SK-N-SH (cell line): ENCODE results near the gene SLC25A47. TPM values are rescaled to one million over a fixed set of nuclear protein-coding genes. Genes with fewer than 3 reads are reported as not detected.

Source experiments
- CTCF ChIA-PET: fragments of 300-600, 350-600 bp; formaldehyde crosslinking; extraction: SDS; loops from one replicate; lab custom pipeline; 2021; lab: Yijun Ruan, JAX
- POLR2A ChIA-PET: fragments of 350-600 bp; sonication (Branson Sonifier 250); formaldehyde crosslinking; extraction: SDS; loops from one replicate; lab custom pipeline; 2020; ENCODE audit warnings: antibody characterized with exemption, inconsistent platforms; lab: Yijun Ruan, JAX
- DNase-seq: peaks from one replicate; pipeline ENCODE4 v3.0.0; 2012
- H2AFZ ChIP-seq: fragments of 200-600 bp; sonication (generic); 2 replicates; pipeline ENCODE4 v1.8.1; 2016; ENCODE audit warnings: antibody characterized with exemption, mild to moderate bottlenecking, low read depth
- H3F3A ChIP-seq: fragments of 200-600 bp; sonication (generic); replicated peaks from 2 replicates; pipeline ENCODE3; 2016; ENCODE audit warnings: antibody characterized with exemption, mild to moderate bottlenecking; ENCODE audit not compliant: insufficient read depth
- H3K27ac ChIP-seq, 2 experiments: fragments of 200-500 bp in 1 of 2; fragments of 200-600 bp in 1 of 2; sonication (Bioruptor generic) in 1 of 2; sonication (generic), shearing (Covaris generic) in 1 of 2; 2 replicates each; pipeline versions ENCODE4 v1.5.1 to v1.6.1; 2014 to 2016; ENCODE audit warnings: low read depth in 2 of 2, inconsistent platforms in 1 of 2, low read length in 1 of 2, mild to moderate bottlenecking in 1 of 2, mixed read lengths in 1 of 2
- H3K27me3 ChIP-seq: fragments of 200-600 bp; sonication (generic), shearing (Covaris generic); 2 replicates; pipeline ENCODE4 v1.6.1; 2016; ENCODE audit warnings: mixed run types; ENCODE audit not compliant: insufficient read depth
- H3K36me3 ChIP-seq, 2 experiments: fragments of 200-500 bp in 1 of 2; fragments of 200-600 bp in 1 of 2; sonication (Bioruptor generic) in 1 of 2; sonication (generic) in 1 of 2; replicated peaks in 1 of 2; 2 replicates each; pipeline versions ENCODE3 to v1.5.1; 2014 to 2016; ENCODE audit warnings: low read length in 1 of 2, mild to moderate bottlenecking in 1 of 2; ENCODE audit not compliant: insufficient read depth in 2 of 2, control insufficient read depth in 1 of 2
- H3K4me1 ChIP-seq, 2 experiments: fragments of 200-500 bp in 1 of 2; fragments of 200-600 bp in 1 of 2; sonication (Bioruptor generic) in 1 of 2; sonication (generic), shearing (Covaris generic) in 1 of 2; 2 replicates each; pipeline versions ENCODE4 v1.5.1 to v1.6.1; 2014 to 2016; ENCODE audit warnings: low read depth in 1 of 2, low read length in 1 of 2, mixed run types in 1 of 2; ENCODE audit not compliant: insufficient read depth in 2 of 2, control insufficient read depth in 1 of 2
- H3K4me2 ChIP-seq: fragments of 200-600 bp; sonication (generic), shearing (Covaris generic); 2 replicates; pipeline ENCODE4 v1.6.1; 2017; ENCODE audit warnings: mixed run types
- H3K4me3 ChIP-seq, 2 experiments: fragments of 200-500 bp in 1 of 2; fragments of 200-600 bp in 1 of 2; sonication (Bioruptor generic) in 1 of 2; sonication (generic), shearing (Covaris generic) in 1 of 2; 2 replicates each; pipeline versions ENCODE4 v1.5.1 to v1.8.1; 2014 to 2016; ENCODE audit warnings: low read depth in 2 of 2, inconsistent platforms in 1 of 2, low read length in 1 of 2, mild to moderate bottlenecking in 1 of 2, mixed read lengths in 1 of 2, moderate library complexity in 1 of 2
- H3K79me2 ChIP-seq: fragments of 200-600 bp; sonication (generic); 2 replicates; pipeline ENCODE4 v1.8.1; 2017; ENCODE audit warnings: mild to moderate bottlenecking; ENCODE audit not compliant: insufficient read depth
- H3K9ac ChIP-seq: fragments of 200-600 bp; sonication (generic); 2 replicates; pipeline ENCODE4 v1.6.1; 2017; ENCODE audit warnings: mixed run types
- H3K9me2 ChIP-seq: fragments of 200-600 bp; sonication (generic); 2 replicates; pipeline ENCODE4 v1.6.1; 2017; ENCODE audit warnings: mixed run types
- H3K9me3 ChIP-seq: fragments of 200-600 bp; sonication (generic); 2 replicates; pipeline ENCODE4 v1.6.1; 2017; ENCODE audit warnings: mixed run types, mild to moderate bottlenecking, moderate library complexity
- H4K20me1 ChIP-seq: fragments of 200-600 bp; sonication (generic); 2 replicates; pipeline ENCODE4 v1.6.1; 2017; ENCODE audit warnings: mild to moderate bottlenecking, mixed run types; ENCODE audit not compliant: insufficient read depth
- CHD2 ChIP-seq: fragments of 150-350 bp; IDR thresholded peaks from 2 replicates; pipeline ENCODE4 v1.6.1; 2018; ENCODE audit warnings: low read length; ENCODE audit not compliant: partially characterized antibody
- EP300 ChIP-seq, 2 experiments: IDR thresholded peaks; 2 replicates each; pipeline versions ENCODE4 v1.4.0 to v1.6.1; 2012; ENCODE audit warnings: borderline replicate concordance in 1 of 2, low read depth in 1 of 2, low read length in 1 of 2
- EZH2phosphoT487 ChIP-seq: fragments of 200-600 bp; sonication (generic); IDR thresholded peaks from 2 replicates; pipeline ENCODE4 v1.6.1; 2017; ENCODE audit warnings: low read depth, mixed run types, mild to moderate bottlenecking, antibody characterized with exemption, moderate library complexity, borderline replicate concordance
- FOSL2 ChIP-seq: IDR thresholded peaks from 2 replicates; pipeline ENCODE4 v1.4.0; 2012; ENCODE audit warnings: low read depth, mild to moderate bottlenecking, moderate library complexity, borderline replicate concordance
- FOXJ3 ChIP-seq: sonication (generic); formaldehyde crosslinking; IDR thresholded peaks from 2 replicates; pipeline ENCODE4 v1.5.1; 2020; ENCODE audit warnings: mild to moderate bottlenecking, missing genetic modification reagents
- GABPA ChIP-seq: IDR thresholded peaks from 2 replicates; pipeline ENCODE4 v1.4.0; 2012; ENCODE audit warnings: low read depth, mild to moderate bottlenecking
- MXI1 ChIP-seq: IDR thresholded peaks from 2 replicates; pipeline ENCODE4 v1.6.1; 2012; ENCODE audit warnings: mild to moderate bottlenecking, low read depth, low read length, improper control_type of control experiment
- NRF1 ChIP-seq: IDR thresholded peaks from 2 replicates; pipeline ENCODE4 v1.6.1; 2012; ENCODE audit warnings: low read depth, mild to moderate bottlenecking, low read length
- POLR2AphosphoS5 ChIP-seq: IDR thresholded peaks from 2 replicates; pipeline ENCODE4 v1.6.1; 2012; ENCODE audit warnings: low read depth, low read length
- RCOR1 ChIP-seq: fragments of 150-350 bp; IDR thresholded peaks from 2 replicates; pipeline ENCODE4 v1.6.1; 2017; ENCODE audit warnings: antibody characterized with exemption, low read length
- RFX5 ChIP-seq: IDR thresholded peaks from 2 replicates; pipeline ENCODE4 v1.6.1; 2012; ENCODE audit warnings: mild to moderate bottlenecking, improper control_type of control experiment, low read length
- SIN3A ChIP-seq: IDR thresholded peaks from 2 replicates; pipeline ENCODE4 v1.6.1; 2012; ENCODE audit warnings: low read depth, mild to moderate bottlenecking, low read length, moderate library complexity, borderline replicate concordance
- SMC3 ChIP-seq: IDR thresholded peaks from 2 replicates; pipeline ENCODE4 v1.6.1; 2012; ENCODE audit warnings: low read depth, low read length, improper control_type of control experiment
- TCF12 ChIP-seq: IDR thresholded peaks from 2 replicates; pipeline ENCODE4 v1.4.0; 2012
- WGBS: methylation state at CpG from one replicate; pipeline ENCODE4 v1.1.6; 2017; ENCODE audit warnings: low lambda C conversion rate; 5-methylcytosine and 5-hydroxymethylcytosine counted together
- polyA plus RNA-seq, 3 experiments: library from polyadenylated mRNA; depleted of rRNA; stranded (reverse); fragments of >200 nt; gene quantifications; 2 replicates each; pipeline ENCODE4 v1.2.3, GENCODE V29; 2012
- TF ChIP-seq, protein P1 (sequence below): IDR thresholded peaks from 2 replicates; pipeline ENCODE4 v1.4.0; 2012; ENCODE audit warnings: low read depth, borderline replicate concordance
- TF ChIP-seq, protein P2 (sequence below): fragments of 200-600 bp; sonication (generic); IDR thresholded peaks from 2 replicates; pipeline ENCODE4 v1.6.1; 2017; ENCODE audit warnings: antibody characterized with exemption, mild to moderate bottlenecking, moderate library complexity
- TF ChIP-seq, protein P3 (sequence below): IDR thresholded peaks from 2 replicates; pipeline ENCODE4; 2012
- TF ChIP-seq, protein P4 (sequence below): fragments of 150-350 bp; IDR thresholded peaks from 2 replicates; pipeline ENCODE4 v1.6.1; 2017; ENCODE audit warnings: antibody characterized with exemption, low read length, low read depth, borderline replicate concordance
- TF ChIP-seq, protein P5 (sequence below): fragments of 150-350 bp; IDR thresholded peaks from 2 replicates; pipeline ENCODE4 v1.6.1; 2016; ENCODE audit warnings: mild to moderate bottlenecking, low read depth, low read length

The SLC25A47 gene
- polyA plus RNA-seq, 1 of the 3 experiments (the other 2 are of a cell fraction): not detected

DNA sequence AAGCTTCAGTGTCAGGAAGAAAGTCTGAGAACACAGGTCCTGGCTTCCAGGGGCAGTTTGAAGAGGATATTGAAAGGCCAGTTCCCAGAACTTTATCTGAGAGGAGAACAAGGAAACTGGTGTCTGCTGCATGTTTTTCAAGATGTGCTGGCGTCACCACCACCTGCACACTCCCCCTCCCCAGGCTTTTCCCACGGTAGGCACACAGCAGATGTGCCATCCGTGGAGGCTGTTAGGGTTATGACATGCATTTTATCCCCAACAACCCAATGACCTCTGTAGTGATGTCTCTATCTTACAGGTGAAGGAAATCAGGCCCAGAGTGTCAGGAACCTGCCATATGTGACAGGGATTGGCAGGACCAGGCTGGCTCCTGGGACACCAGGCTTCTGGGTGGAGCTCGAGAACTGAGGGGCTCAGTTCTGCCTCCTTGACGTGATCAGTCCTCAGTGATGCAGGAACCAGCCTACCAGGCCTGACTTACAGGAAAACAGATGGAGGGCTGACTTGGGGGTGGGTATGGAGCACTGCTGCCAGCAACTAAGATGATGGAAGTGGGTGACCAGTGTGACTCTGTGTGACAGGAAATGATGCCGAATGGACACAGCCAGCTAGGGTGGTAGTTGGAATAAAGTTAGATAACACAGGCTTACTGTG lies 16.8 kb downstream of the SLC25A47 start:
- no peak overlapping the region for H3K4me3 ChIP-seq
- no peaks in the 10 kb centered on the region for H4K20me1 ChIP-seq
- no peak overlapping the region for H3K9ac ChIP-seq
- H3K9me2 ChIP-seq: no peaks in the 10 kb centered on the region
- no peaks in the 10 kb centered on the region for H3K9me3 ChIP-seq
- POLR2A ChIA-PET: no interaction called here
- CTCF ChIA-PET: interaction anchor here (1.3 kb wide), 1 partner anchor 53 kb away, joined by 4 read pairs; no protein-coding TSS in a partner anchor
- H3K27ac ChIP-seq: no peak overlapping the region
- H3K4me1 ChIP-seq: peaks cover 0 to 5% of the 10 kb centered on the region in 2 experiments; a peak in 1 of 4 replicates
- no peak overlapping the region for H3K4me2 ChIP-seq
- H3K27me3 ChIP-seq: no peaks in the 10 kb centered on the region
- peaks cover 3% of the 10 kb centered on the region for H3F3A ChIP-seq
- H3K36me3 ChIP-seq: peaks cover 20 to 25% of the 10 kb centered on the region in 2 experiments
- DNase-seq: no peak
- 81% methylated on average over 5 of the region's 6 CpGs for WGBS
- no peak overlapping the region for H2AFZ ChIP-seq
- TF ChIP-seq, protein P1, sequence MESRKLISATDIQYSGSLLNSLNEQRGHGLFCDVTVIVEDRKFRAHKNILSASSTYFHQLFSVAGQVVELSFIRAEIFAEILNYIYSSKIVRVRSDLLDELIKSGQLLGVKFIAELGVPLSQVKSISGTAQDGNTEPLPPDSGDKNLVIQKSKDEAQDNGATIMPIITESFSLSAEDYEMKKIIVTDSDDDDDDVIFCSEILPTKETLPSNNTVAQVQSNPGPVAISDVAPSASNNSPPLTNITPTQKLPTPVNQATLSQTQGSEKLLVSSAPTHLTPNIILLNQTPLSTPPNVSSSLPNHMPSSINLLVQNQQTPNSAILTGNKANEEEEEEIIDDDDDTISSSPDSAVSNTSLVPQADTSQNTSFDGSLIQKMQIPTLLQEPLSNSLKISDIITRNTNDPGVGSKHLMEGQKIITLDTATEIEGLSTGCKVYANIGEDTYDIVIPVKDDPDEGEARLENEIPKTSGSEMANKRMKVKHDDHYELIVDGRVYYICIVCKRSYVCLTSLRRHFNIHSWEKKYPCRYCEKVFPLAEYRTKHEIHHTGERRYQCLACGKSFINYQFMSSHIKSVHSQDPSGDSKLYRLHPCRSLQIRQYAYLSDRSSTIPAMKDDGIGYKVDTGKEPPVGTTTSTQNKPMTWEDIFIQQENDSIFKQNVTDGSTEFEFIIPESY: no peak
- TF ChIP-seq EP300 (IDR thresholded peaks at IDR 0.05; ENCODE audit: borderline replicate concordance in 1 of 2, low read depth in 1 of 2, low read length in 1 of 2) (no peak), FOXJ3 (CRISPR knock-in tag) (no peak), EZH2phosphoT487 (no peak), RCOR1 (no peak), CHD2 (no peak), SIN3A (no peak), FOSL2 (no peak), NRF1 (no peak), POLR2AphosphoS5 (no peak), TCF12 (no peak), RFX5 (no peak), SMC3 (no peak), GABPA (no peak), MXI1 (no peak)
- TF ChIP-seq, protein P2, sequence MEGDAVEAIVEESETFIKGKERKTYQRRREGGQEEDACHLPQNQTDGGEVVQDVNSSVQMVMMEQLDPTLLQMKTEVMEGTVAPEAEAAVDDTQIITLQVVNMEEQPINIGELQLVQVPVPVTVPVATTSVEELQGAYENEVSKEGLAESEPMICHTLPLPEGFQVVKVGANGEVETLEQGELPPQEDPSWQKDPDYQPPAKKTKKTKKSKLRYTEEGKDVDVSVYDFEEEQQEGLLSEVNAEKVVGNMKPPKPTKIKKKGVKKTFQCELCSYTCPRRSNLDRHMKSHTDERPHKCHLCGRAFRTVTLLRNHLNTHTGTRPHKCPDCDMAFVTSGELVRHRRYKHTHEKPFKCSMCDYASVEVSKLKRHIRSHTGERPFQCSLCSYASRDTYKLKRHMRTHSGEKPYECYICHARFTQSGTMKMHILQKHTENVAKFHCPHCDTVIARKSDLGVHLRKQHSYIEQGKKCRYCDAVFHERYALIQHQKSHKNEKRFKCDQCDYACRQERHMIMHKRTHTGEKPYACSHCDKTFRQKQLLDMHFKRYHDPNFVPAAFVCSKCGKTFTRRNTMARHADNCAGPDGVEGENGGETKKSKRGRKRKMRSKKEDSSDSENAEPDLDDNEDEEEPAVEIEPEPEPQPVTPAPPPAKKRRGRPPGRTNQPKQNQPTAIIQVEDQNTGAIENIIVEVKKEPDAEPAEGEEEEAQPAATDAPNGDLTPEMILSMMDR: no peak
- TF ChIP-seq, protein P3, sequence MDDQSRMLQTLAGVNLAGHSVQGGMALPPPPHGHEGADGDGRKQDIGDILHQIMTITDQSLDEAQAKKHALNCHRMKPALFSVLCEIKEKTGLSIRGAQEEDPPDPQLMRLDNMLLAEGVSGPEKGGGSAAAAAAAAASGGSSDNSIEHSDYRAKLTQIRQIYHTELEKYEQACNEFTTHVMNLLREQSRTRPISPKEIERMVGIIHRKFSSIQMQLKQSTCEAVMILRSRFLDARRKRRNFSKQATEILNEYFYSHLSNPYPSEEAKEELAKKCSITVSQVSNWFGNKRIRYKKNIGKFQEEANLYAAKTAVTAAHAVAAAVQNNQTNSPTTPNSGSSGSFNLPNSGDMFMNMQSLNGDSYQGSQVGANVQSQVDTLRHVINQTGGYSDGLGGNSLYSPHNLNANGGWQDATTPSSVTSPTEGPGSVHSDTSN: no peak
- TF ChIP-seq, protein P4, sequence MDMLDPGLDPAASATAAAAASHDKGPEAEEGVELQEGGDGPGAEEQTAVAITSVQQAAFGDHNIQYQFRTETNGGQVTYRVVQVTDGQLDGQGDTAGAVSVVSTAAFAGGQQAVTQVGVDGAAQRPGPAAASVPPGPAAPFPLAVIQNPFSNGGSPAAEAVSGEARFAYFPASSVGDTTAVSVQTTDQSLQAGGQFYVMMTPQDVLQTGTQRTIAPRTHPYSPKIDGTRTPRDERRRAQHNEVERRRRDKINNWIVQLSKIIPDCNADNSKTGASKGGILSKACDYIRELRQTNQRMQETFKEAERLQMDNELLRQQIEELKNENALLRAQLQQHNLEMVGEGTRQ: no peak
- TF ChIP-seq, protein P5, sequence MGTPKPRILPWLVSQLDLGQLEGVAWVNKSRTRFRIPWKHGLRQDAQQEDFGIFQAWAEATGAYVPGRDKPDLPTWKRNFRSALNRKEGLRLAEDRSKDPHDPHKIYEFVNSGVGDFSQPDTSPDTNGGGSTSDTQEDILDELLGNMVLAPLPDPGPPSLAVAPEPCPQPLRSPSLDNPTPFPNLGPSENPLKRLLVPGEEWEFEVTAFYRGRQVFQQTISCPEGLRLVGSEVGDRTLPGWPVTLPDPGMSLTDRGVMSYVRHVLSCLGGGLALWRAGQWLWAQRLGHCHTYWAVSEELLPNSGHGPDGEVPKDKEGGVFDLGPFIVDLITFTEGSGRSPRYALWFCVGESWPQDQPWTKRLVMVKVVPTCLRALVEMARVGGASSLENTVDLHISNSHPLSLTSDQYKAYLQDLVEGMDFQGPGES: no peak
- H3K79me2 ChIP-seq: no peaks in the 10 kb centered on the region
